ENCODE measurements around the gene NTSR1.

The NTSR1 gene

DNA sequence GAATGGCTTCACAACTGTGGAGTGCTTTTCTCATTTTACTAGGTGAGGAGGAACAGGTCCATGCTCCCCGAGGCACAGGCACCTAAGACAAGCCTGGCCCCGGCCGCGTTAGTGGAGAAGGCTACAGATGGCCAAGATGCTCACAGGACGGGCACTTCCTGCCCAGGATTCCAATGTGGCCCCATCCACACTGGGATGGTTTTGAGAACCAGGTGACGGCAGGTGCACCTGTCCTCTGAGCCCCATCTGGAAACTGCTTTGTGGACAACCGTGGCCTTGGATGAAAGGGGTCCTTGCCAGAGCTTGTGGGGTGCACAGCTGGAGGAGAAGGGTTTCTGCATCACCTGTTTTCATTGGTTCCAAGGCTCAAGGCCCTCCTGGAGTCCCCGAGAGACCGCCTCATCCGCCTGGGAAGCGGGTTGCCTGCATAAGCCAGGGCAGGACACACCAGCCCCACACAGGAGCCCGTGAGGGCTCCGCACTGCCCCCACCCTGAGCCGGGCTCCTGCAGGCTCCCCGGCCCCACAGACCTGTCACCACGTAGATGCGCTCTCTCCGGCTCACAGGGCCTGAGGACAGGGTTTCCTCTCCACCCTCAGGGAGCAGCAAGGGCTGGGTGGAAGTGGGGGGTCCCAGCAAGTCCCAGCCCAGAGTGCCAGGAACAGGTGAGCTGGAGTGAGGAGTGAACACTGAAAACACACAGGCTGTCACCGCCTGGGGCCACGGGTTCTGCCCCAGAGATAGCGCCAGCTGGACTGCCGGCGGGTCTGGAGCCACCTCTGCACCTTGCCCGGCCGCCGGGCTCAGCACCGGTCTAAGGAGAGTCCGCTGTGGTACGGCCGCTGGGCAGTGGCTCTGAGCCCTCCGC lies 18.3 kb downstream of the NTSR1 start:
- no peak for DNase-seq

DNA sequence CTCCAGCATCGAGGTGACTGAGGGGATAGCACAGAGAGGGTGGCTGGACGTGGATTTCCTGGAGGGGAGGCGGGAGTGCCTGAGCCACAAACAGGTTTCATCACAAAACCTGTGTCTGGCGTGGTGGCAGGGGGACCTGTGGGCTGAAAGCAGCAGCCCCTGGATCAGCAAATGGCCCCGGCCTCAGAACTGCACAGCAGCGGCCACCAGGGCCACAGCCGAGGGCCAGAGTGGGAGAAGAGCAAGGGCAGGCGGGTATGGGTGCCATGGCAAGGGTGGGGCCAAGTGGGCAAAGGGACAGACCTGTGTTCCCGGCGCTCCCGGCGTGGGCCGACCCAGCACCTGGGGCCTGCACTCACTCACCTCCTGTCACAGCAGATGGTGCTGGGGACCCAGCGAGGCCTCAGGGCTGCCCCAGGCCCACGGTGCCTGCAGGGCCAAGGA lies 19.0 kb downstream of the NTSR1 start:
- DNase-seq: no peak

GRCh38 chr20:62728028-62728780 lies 19.6 kb downstream of the NTSR1 start:
- DNase-seq: no peak

DNA sequence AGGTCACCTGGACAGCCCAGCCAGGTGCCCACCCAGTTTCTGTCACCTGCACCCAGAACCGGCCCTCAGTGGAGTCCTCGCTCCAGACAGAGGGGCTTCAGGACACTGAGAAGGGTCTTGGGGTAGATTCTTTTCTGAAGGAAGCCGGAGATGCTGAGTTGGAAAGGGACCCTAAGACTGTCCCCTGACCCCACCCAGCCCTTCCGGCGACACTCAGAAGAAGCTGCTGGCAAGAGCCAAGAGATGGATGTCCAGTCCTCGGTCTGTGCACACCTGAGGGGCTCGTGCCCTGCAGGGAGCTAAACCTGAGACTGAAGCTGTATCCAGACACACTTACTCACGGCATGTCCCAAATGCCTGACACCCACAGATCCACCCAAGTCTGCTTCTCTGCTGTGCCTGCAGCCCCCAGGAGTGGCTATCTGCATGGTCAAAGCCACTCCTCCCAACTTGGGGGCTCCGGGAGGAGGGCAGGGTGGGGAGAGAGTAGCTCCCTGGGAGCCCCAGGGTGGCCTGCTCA lies 20.2 kb downstream of the NTSR1 start:
- DNase-seq: no peak

- no peak for DNase-seq
Observed at GRCh38 chr20:62730481-62730880, 21.8 kb downstream of the NTSR1 start.

GRCh38 chr20:62732031-62732760 lies 23.6 kb downstream of the NTSR1 start:
- DNase-seq: no peak

- no peak for DNase-seq
Observed at GRCh38 chr20:62732842-62733525, 24.3 kb downstream of the NTSR1 start.

GRCh38 chr20:62733526-62733842 lies 24.8 kb downstream of the NTSR1 start:
- no peak for DNase-seq

DNA sequence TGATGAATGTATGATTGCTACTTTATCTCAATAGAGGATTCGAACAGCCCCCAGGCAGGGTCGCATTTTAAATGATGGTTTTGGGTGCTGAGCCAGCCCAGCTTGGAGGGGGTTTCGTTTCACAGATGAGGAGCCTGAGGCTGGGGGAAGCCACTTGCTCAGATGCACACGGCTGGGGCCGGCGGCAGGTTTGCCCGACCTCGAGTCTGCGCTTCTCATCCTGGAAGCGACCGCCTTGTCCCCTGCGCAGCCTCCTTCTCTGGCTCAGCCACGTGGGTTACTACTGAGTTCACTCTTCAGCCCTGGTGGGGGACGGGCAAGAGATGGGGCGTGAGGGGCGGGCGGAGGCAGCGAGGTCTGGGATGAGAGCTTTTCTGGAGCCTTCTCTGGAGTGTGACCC lies 25.3 kb downstream of the NTSR1 start:
- no peak for DNase-seq

- DNase-seq: no peak
Observed at GRCh38 chr20:62734326-62734725, 25.7 kb downstream of the NTSR1 start.

DNA sequence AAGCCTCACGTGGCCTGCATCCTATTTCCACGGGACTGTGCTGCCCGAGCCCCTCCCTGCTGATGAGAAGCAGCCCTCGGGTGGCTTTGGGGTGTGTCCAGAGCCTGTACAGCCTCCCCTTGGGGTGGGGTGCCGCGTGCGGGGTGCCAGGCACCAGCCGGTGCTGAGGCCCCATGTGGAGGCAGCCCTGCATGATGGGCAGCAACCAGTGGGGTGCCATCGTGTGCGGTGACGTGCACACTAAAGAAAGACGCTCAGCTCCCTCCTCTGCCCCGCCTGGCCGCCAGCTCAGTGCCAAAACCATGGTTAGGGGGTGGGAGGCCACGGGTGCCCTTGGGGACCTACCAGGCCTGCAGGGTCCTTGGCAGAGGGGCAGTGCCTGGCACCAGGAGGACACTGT lies 26.2 kb downstream of the NTSR1 start:
- DNase-seq: no peak

DNA sequence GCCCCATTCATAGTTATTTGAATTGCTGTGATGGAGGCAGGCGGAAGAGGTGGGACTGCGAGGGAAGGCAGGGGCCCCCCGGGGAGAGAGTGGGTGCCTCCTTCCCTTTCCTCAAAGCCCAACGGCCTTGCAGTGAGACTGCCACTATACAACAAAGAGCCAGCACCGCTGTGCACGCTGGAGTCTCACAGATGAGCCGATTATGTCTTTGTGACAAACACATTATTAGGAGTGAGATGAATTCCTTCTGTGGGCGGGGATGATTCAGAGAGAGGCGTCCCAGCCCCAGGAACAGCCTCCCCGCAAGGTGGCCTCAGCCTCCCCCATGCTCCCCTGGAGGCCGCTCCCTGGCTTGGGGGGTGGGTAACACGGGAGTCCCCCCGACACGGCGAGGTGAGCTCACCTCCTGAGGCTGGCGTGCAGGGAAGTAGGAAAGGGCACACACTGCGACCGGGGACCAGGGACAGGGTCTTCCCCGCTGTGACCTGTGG lies 26.7 kb downstream of the NTSR1 start:
- no peak for DNase-seq

DNA sequence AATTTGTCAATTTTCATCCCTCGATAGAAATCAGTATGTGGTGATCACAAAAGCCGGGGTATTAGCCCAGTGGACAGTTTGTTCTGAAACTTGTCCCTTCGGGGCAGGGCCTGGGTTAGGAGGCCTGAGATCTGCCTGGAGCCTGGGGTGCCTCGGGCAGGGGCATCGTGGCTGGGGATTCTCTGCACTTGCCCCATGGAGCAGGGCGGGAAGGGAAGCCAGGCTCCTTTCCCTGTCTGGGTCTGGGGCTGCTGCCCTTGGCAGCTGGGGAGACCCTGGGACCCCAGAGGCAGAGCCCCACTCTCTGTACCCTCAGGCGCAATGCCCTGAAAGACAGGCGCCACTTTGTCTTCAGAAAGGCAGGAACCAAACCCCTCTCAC lies 27.4 kb downstream of the NTSR1 start:
- no peak for DNase-seq

GRCh38 chr20:62736407-62737071 lies 27.9 kb downstream of the NTSR1 start:
- no peak for DNase-seq

GRCh38 chr20:62737271-62737811 lies 28.7 kb downstream of the NTSR1 start:
- no peak for DNase-seq

DNA sequence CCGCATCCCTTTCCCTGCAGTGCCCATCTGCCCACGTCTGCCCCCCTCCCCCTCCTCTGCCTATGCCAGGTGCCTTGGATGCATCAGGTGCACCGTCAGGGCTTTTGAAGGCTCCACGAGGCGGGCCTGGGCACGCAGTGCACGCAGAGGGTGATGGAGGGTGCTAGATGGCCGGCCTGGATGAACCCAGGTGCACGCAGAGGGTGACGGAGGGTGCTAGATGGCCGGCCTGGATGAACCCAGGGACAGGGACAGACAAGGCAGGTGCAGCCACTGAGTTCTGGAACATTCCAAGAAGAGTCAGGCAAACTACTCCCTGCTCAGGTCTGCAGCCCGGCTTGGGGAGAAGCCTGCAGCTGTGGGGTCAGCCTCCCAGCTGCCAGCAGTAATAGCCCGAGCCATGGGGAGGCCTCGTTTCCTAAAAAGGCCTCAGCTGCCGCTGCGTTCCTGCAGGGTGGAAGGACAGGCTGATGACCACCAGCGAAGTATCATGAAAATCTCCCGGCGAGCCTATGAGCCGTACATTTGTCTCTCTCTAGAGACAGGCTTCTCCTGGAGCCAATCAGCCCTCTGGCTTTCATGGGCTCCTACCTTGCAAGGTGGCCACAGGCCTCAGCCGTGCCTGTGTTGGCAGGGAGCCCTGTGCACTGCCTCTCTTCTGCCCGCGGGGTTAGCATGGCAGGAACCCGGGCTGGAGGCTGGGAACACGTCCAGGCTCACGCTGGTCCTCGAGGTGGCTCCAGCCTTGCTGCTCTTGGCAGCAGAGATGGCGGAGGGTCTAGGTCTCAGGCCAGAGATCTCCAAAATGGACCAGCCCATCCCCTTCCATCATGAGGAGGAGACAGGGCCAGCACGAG lies 29.6 kb downstream of the NTSR1 start:
- no peak for DNase-seq

DNA sequence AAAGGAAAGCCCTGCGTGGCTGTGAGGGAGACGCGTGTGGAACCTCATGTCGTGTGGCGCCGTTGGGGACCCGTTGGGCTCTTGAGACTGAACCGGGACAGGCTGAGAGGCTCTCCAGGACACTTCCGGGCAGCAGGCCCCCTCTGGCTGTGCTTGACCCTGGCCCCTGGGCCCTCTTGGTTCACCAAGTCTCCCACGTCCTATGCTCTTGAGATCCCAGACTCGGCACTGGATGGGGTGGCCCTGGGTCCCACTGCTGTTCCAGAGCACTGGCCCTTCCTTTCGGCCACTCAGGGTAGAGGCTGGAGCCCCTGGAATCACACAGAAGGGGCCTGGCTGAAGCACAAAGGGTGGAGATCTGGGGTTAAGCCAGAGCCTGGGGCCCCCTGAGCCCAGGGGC lies 30.4 kb downstream of the NTSR1 start:
- no peak for DNase-seq

DNA sequence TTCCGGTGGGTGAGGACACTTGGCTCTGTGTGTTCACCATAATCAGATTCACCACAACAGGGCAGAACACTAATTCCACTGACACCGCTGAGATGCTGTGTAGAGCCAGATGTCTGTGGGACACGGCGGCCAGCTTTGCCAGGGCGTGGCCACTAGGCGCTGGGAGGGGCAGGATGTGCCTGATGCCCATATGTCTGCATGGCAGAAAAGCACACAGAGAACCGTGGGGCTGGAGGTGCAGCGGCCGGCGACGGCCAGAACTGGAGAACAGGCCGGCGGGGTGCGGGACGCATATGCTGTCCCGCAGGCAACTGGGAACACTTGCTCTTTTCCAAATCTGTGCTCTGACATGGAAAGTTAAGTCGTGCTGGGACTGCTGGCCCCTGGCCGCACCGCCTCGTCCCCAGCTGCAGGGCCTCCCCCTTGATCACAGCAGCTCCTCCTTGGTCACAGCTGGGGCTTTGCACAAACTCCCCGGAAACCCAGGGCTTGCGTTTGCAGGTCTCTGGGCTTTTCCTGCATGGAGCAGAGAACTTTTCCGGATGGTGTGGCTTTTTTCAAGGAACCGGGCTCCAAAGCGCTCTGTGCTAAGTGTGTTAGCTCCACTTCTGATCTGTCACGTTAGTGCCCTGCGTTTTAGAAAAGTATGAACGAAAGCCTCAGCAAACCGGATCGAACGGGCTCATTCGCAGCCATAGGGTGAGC lies 31.1 kb downstream of the NTSR1 start:
- DNase-seq: no peak

GRCh38 chr20:62740286-62741141 lies 31.9 kb downstream of the NTSR1 start:
- DNase-seq: peak; percentile 81

Data from fibroblast of skin of scalp (primary cell).